HG02852 (cell line): ENCODE measurements around the gene TRIM42.

ENCODE experiments used
- ATAC-seq: cut with Tn5 transposase; IDR thresholded peaks from one replicate; pipeline ENCODE4 v1.9.1; 2021; ENCODE audit warnings: mild to moderate bottlenecking, moderate library complexity; ENCODE audit not compliant: unreplicated experiment

The TRIM42 gene

DNA sequence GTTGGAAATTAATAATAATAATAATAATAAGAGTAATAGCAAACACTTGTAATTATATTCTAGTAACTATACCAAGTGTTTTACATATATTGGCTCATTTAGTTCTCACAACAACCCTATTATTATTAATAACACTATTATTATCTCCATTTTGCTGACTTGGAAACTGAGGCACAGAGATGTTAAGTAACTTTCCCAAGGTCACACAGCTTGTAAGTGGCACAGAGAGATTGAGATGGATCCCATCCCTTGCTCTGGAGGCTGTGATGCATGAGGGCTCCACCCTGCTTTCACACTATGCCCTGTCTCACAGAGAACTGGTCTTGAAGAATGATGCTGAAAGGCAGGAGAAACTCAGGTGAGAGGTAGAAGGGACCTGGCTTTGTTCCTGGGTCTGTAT, 31.9 kb downstream of the TRIM42 start:
- no peak for ATAC-seq

DNA sequence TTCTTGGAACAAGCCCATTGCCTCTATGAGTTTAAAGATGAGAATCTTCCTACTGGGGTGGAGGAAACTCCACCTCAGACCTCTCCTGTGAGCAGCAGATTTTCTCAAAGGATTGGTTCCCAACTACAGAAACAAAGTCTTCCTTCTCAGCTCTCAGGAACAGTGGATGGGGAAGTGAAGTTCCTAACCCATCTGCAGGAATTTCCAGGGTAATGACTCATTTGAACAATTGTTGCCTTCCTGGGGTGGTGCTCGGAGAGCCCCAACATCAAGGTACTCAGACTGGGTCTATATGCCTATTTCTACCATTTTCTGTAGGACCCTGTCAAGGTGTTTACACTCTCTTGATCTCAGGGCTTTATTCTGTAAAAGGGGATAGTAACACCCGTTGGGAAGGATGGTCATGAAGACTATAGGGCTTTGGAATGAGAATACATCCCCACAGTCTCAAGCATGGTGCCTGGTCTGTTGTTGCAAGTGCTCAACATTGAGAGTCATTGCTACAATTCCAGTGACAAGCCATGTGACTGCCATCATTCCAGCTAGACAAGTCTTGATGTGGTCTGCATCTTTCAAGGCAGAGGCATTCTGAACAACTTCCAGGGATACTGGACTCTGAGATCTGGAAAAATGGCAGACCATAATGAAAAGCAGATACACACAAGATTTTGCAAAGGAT, 33.0 kb downstream of the TRIM42 start:
- ATAC-seq: no peak

DNA sequence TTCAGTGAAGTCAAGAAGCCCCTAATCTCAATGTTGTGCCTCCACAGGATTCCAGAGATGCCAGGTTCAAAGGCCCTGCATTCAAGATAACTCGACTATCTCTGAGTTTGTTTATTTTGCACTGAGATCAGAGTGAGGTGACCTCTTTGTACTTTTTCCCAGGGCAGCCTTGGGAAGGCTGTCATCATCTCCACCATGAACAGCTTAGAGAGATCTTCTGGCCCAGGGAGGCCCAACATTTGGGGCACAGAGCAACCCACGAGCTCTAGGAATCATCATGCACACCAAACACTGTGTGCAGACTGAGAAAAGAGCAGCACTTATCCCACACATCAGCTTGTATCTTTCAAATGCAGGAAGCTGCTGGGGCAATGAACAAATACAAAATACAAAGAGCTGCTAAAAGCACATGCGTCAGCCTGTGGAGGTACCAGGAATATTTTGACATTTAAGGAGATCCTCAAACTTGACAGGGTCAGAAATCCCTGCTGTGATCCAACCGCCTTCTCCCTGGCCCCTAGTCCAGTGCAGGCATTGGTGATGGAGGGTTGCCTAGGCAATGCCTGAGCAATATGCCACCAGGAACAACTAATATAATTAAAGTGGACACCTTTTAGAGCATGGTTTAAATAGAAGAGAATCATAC, 33.6 kb downstream of the TRIM42 start:
- ATAC-seq: no peak

DNA sequence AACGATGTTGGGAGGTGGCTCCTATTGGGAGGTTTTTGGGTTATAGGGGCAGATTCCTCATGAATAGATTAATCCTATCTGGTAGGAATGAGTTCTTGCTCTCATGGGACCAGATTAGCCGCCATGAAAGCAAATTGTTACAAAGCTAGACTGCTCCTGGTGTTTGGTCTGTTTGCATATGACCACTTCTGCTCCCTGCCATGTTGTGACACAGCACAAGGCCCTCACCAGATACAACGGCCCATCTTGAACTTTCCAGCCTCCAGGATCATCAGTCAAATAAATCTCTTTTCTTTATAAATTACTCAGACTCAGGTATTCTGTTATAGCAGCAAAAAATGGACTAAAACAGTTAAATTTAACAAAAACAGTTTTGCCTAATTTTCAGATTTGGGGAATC, 34.4 kb downstream of the TRIM42 start:
- no peak for ATAC-seq

DNA sequence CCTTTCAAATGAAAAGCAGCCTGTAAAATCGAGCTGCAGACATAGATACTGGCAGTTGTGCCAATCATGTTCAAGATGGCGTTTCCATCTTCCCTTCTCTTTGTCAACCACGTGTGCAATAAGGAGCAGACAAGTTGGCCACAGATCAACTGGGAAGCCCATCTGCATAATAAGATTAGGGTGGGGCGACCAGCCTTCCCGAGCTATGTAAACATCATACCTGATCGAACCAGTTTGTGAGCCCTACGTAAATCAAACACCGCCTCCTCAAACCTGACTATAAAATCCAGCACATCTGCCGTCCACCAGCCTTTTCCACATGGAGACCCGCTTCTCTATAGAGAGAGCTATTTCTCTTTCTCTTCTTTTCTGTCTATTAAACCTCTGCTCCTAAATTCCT, 37.2 kb downstream of the TRIM42 start:
- ATAC-seq: no peak

DNA sequence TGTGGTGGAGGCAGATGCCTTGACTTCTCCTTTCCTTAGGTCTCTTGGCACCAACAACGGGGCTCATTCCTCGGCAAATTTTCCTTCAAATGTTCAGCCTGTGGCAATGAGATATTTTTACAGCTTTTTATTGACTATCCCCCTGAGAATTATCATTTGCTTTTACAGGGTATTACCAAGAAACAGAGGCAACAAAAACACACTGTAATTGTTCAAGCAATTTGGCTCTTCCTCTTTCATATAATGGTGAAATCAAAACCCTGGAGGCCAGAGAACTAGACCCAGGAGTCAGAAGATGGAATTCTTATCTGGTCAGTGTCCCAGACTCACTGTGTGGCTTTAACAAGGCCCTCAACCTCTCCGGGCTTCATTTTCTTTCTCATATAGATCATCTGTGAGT, 40.1 kb downstream of the TRIM42 start:
- ATAC-seq: no peak

DNA sequence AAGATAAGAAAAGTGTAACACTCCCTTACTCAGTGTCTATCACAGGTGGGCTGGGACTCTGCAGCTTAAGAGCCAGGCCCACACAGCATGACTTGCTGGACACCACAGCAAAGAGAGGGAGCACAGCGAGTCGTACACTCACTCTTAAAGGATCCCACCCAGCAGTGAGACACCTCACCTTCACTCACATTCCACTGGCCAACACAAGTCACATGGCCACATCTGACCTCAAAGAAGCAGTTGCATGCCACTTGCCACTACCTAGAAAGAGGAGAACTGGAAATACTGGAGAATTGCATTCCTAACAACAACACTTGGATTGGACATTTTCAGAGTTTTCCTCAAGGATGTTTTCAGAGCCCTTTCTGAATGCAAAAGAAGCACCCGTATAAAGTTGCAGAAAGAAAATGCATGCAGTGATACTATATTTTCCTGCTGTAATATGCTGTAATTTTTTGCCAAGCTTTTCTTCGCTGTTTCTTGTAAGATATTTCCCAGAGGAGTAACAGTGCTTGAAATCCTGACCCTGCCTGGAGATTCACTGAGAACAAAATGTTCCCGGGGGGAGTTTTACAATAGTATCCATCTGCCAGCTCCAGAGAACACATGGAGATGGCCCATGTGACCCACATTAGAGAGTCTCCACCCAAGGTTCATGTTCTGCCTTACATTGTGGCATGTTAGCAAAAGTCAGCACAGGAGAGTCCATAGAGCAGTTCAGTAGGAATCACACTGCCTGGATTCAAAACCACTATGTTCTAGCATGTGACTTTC, 42.2 kb downstream of the TRIM42 start:
- no peak for ATAC-seq

DNA sequence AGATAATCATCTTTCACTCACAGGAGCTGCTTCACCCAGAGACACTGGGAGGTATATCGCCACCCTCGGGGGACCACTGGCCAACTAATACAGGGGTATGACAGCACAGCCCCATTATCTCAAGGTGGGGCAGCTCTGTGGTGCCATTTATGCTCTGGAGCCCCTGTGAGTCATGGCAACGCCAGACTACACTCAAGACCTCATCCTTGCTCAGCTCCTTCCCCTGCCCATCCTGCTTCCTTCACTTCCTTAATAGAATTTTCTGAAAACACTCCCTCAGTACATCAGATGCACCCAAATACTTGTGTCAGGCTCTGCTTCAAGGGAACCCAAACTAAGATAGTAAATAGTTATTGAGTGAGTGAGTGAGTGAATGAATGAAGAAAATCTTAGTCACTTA, 45.7 kb downstream of the TRIM42 start:
- no peak for ATAC-seq

DNA sequence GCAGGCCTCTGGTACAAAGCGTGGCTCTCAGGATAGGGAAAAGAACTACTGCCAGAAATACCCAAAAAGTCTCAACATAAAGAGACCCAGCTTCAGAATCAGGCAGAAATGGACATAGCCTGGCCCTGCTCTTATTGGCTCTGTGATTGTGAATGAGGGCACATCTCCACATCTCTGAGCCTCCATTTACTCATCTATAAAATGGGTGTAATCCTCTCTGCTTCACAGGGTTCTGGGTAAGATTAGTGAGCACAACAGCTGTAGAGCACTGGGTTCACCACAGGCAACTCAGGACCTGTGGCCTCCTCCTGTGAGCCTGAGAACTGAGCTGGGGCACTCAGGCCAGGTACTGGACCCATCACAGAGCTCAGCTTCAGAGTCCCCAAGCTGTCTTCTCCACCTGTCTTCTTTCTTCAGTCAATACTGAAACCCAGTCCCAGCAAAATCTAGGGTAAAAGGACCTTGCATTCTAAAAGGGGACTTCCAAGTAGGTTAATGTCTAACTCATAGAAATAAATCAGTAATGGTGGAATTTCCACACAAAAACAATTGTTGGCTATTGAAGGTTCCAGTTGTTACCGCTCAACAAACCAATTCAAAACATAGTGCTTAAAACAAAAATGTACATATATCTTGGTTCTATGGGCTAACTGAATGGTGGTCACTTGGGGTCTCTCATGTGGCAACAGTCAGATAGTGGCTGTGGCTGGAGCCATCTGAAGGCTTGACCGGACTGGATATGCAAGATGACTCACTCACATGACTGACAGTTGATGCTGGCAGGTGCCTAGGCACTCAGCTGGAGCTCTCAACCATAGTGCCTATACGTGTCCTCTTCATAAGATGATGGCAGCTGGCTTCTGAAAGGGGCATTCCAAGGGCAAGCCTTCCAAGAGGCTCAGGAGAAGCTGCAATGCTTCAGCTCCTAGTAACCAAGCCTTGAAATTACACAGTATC, 47.3 kb downstream of the TRIM42 start:
- ATAC-seq: peak; percentile 59

DNA sequence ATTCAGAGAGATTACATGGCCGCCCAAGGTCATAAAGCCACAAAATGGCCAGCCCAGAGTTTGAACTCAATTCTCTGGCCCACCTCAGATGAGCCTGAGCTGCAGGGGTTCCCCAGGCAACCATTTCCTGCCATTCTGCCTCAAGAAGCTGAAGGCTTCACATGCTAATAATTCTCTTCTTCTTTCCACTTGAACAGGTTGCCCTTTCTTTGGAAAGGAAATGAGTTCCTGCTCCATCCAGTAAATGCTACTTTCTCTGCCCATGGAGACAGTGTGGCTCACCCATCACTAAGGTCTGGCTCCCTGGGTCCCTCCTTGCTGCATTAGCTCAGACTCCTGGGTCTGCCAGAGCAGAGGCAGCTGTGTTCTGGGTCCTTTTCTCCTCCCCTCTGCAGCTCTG, 48.2 kb downstream of the TRIM42 start:
- ATAC-seq: no peak

DNA sequence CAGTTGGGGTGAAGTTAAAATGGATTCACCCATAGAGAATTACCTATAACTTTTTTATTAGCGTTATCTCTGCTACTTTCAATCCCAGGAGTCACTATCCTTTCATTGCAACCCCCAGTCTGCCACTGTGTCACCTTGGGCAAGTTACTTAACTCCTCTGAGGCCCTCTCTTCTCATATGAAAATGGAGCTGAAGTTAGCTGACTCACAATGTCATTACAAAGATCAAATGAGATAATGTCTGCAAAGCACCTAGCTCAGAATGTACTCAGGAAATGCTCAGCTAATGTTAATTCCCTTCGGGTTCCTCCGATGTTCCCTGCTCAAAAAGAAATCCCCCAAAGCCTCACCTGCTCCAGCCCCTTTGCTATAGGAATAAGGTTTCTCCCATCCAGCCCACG, 50.0 kb downstream of the TRIM42 start:
- no peak for ATAC-seq

DNA sequence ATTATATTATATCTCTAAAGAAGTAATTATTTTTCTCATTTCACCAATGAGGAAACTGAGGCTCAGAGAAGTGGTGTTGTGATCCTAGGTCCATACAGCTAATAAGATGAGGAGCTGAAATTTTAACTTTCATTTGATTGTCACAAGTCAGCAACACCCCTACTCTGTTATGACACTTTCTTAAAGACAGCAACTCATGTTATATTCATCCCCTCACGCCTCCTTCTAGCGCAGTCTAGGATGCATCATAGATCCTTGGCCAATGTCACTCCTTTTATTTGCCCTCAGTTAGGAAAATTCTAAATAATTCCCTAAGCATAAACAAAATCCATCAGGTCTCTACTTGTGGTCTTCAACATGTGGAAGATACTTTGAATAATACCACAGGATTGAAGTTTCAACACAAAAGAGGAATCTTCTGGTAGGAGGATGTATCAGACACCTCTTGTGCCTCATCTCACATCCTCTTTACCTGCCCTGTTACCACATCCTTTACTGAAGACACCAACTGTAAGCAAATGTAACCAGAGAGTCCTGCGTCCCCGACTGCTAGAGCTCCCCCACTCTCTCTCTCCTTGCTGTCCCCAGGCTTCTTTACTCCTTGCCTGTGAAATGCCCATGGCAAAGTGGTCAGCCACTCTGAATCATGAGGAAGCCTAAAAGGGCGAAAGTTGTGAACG, 53.7 kb downstream of the TRIM42 start:
- ATAC-seq: peak; percentile 96

DNA sequence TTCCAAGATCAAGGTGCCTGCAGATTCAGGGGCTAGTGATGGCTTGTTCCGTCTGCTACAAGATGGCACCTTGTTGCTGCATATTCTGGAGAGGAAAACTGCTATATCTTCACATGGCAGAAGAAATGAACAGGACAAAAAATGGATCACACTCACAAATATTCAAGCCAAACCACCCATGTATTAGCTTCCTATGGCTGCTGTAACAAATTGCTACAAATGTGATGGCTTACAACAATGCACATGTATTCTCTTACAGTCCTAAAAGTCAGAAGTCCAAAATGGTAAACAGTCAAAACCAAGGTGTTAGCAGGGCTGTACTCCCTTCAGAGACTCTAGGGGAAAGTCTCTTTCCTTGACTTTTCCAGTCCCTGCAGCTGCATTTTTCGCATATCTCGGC, 55.8 kb downstream of the TRIM42 start:
- no peak for ATAC-seq

DNA sequence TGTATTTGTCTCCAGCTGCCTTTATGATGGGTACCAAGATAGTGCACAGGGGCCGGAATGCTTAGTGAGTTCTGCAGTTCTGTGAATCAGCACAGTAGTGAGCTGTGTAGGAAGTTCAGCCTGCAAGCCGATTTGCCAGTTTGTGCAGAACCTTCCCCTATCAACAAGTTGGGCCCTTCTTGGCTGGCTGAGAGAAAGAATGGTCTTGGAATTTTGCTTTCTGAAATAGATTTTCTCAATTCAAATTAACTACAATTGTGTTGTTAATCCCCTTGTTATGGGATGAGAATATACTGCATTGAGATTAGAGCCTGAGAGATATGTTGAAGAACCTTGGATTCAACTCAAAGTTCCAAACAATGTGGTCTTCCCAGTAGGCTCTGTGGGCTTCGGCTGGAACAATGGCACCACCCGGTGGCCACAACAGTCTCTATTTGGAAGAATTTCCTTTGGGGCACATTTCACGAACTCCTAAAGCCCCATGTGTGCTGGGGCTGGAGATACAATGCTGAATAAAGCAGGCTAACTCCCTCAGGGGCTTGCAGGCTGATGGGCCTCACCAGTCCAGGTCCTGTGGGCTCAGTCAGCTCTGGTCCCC, 59.1 kb downstream of the TRIM42 start:
- ATAC-seq: no peak

DNA sequence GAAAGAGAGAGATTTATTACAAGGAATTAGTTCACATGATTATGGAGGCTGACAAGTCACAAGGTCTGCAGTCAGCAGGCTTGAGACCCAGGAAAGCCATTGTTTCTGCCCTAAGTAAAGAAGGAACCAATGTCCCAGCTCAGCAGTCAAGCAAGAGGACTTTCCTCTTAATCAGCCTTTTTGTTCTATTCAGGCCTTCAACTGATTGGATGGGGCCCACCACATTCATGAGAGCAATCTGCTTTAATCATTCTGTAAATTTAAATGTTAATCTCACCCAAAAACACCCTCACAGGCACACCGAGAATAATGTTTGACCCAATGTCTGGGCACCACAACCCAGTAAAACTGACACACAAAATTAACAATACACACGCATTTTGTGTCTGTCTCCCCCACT, 64.3 kb downstream of the TRIM42 start:
- ATAC-seq: no peak

DNA sequence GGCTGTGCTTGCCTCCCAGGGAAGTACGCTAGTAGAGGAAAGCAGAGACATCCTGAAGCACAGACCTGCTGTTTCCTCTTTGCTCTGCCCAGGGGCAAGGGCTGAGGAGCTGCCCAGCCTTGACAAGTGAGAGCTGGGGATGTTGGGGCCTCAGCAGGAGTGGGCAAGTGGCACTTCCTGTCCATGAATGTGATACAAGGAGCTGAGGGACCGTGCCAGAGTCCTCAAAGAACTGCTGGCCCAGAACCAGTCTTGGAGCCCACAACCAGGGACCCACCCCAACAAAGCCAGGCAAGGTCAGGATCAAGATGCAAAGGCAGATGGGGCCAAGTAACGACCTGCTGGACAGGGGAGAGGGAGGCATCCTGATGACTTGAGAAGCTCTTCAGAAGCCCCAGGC, 70.3 kb downstream of the TRIM42 start:
- no peak for ATAC-seq

DNA sequence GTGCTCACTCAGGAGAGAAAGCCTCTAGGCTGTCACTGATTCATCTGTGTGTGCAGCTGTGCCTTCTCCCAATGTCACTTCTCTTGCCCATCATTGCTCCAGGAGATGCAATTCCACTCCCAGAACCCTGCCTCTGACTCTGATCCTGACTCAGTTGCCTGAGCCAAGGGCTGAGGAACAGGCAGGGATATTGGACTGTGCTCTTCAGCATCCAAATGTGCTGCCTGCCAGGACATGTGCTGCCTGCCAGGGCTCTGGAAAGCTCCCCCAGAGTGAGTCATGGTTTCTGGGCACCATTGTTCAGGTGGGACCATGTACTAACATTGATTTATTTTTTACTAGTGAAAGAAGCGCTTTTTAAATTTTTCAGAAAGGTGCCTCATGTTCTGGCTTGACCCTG, 71.0 kb downstream of the TRIM42 start:
- ATAC-seq: no peak
